DND-41 (cell line): Measurements from ENCODE around the gene RNF150.

Source experiments
- ATAC-seq: fragments of 200-7000 bp; cut with Tn5 transposase; 3 replicates; pipeline ENCODE4 v1.9.1; 2021; ENCODE audit warnings: low read depth; ENCODE audit not compliant: insufficient read depth
- DNase-seq: peaks from one replicate; pipeline ENCODE4 v3.0.0-alpha.2; 2020
- H2AFZ ChIP-seq: 2 replicates; pipeline ENCODE4 v1.6.0; 2012; ENCODE audit warnings: low read depth, low read length
- H3K27ac ChIP-seq: 2 replicates; pipeline ENCODE4 v1.5.1; 2012; ENCODE audit warnings: low read length, inconsistent platforms
- H3K27me3 ChIP-seq: fragments of 200-600 bp; sonication (generic); 2 replicates; pipeline ENCODE4 v1.6.0; 2012; ENCODE audit warnings: low read length, mild to moderate bottlenecking, inconsistent platforms; ENCODE audit not compliant: insufficient read depth, poor library complexity
- H3K36me3 ChIP-seq: 2 replicates; pipeline ENCODE4 v1.5.1; 2012; ENCODE audit warnings: low read length, inconsistent platforms; ENCODE audit not compliant: insufficient read depth
- H3K4me1 ChIP-seq: 2 replicates; pipeline ENCODE4 v1.5.1; 2012; ENCODE audit warnings: mild to moderate bottlenecking, low read length; ENCODE audit not compliant: insufficient read depth
- H3K4me2 ChIP-seq: 2 replicates; pipeline ENCODE4 v1.6.0; 2012; ENCODE audit warnings: mild to moderate bottlenecking, moderate library complexity, low read length, inconsistent platforms; ENCODE audit not compliant: insufficient read depth
- H3K4me3 ChIP-seq, 2 experiments: fragments of 200-600 bp in 1 of 2; shearing (Covaris generic) in 1 of 2; 2 replicates each; pipeline ENCODE4 v1.5.1; 2012 to 2016; ENCODE audit warnings: inconsistent platforms in 2 of 2, low read length in 2 of 2, mild to moderate bottlenecking in 2 of 2, low read depth in 1 of 2, moderate library complexity in 1 of 2
- H3K79me2 ChIP-seq: 2 replicates; pipeline ENCODE4 v1.6.0; 2012; ENCODE audit warnings: low read length, inconsistent platforms; ENCODE audit not compliant: insufficient read depth
- H3K9ac ChIP-seq: 2 replicates; pipeline ENCODE4 v1.6.0; 2012; ENCODE audit warnings: low read depth, mild to moderate bottlenecking, inconsistent platforms, low read length, moderate library complexity
- H3K9me3 ChIP-seq: 2 replicates; pipeline ENCODE4 v1.5.1; 2012; ENCODE audit warnings: low read length, moderate library complexity, mild to moderate bottlenecking, inconsistent platforms; ENCODE audit not compliant: insufficient read depth, severe bottlenecking
- H4K20me1 ChIP-seq: 2 replicates; pipeline ENCODE4 v1.6.0; 2012; ENCODE audit warnings: low read length; ENCODE audit not compliant: insufficient read depth
- EZH2 ChIP-seq: IDR thresholded peaks from 3 replicates; pipeline ENCODE4 v1.6.1; 2012; ENCODE audit warnings: borderline replicate concordance, low read depth, mild to moderate bottlenecking, moderate library complexity, low read length, inconsistent platforms; ENCODE audit not compliant: severe bottlenecking
- TF ChIP-seq, protein P1 (sequence below): IDR thresholded peaks from 2 replicates; pipeline ENCODE4 v1.5.1; 2012; ENCODE audit warnings: borderline replicate concordance, low read length, moderate library complexity, mild to moderate bottlenecking; ENCODE audit not compliant: poor library complexity, severe bottlenecking; ENCODE audit errors: extremely low read depth

The RNF150 gene

DNA sequence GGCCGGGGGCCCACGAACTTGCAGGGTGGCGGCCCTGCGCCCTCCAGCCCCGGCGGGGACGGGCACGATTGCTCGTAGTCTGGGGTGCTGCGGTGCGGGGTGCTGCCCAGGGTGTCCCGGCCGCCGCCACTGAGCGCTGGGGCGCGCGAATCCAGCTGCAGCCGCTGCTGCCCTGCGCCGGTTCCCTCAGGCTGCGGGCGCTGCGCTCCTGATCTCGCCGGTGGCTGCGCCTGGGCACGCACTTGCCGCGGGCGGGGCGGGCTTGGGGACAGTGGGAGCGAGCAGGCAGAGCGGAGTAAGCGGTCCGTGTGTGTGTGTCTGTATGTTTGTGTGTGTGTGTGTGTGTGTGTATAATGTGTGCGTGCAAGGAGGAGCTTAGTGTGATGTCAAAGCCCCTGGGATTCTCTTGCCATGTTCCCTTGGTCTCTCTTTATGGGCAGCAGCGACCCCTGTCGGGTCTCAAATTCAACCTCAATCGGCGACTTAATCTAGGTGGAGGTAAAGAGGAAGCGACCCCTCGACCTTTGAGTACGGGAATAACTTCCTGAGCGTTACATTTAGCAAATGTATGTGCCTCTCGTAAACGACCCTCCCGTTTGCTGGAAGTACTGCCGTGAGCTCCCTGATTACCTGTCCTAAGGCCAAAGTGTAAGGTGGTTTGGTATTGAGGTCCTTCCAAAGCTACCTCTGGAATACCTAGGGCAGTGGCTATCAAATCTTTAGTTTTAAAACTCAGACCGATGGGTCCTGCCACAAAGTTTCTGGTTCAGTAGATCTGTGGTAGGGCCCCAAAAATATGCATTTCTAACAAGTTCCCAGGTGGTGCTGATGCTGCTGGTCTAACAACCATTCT is at the start of gene RNF150:
Gene RNF150, minus strand, starts transcription at position 324 of the 853 bp plus-strand sequence.
- Histone ChIP-seq H3K4me2 (no peak within 1 kb of the TSS), H4K20me1 (no peaks in the 10 kb centered on the region), H3K79me2 (no peaks in the 10 kb centered on the region), H3K27me3 (peaks cover 21% of the 10 kb centered on the region), H3K27ac (no peak within 1 kb of the TSS), H3K9me3 (no peaks in the 10 kb centered on the region), H3K4me3 (no peak within 1 kb of the TSS), H3K4me1 (no peaks in the 10 kb centered on the region), H2AFZ (no peak within 1 kb of the TSS), H3K9ac (no peak within 1 kb of the TSS), H3K36me3 (no peaks in the 10 kb centered on the region)
- ATAC-seq (peak; percentile 35; the same call in 1 of the 3 replicates), DNase-seq (no peak)
- no peak for TF ChIP-seq EZH2
- TF ChIP-seq, protein P1, sequence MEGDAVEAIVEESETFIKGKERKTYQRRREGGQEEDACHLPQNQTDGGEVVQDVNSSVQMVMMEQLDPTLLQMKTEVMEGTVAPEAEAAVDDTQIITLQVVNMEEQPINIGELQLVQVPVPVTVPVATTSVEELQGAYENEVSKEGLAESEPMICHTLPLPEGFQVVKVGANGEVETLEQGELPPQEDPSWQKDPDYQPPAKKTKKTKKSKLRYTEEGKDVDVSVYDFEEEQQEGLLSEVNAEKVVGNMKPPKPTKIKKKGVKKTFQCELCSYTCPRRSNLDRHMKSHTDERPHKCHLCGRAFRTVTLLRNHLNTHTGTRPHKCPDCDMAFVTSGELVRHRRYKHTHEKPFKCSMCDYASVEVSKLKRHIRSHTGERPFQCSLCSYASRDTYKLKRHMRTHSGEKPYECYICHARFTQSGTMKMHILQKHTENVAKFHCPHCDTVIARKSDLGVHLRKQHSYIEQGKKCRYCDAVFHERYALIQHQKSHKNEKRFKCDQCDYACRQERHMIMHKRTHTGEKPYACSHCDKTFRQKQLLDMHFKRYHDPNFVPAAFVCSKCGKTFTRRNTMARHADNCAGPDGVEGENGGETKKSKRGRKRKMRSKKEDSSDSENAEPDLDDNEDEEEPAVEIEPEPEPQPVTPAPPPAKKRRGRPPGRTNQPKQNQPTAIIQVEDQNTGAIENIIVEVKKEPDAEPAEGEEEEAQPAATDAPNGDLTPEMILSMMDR = peak; percentile 25

DNA sequence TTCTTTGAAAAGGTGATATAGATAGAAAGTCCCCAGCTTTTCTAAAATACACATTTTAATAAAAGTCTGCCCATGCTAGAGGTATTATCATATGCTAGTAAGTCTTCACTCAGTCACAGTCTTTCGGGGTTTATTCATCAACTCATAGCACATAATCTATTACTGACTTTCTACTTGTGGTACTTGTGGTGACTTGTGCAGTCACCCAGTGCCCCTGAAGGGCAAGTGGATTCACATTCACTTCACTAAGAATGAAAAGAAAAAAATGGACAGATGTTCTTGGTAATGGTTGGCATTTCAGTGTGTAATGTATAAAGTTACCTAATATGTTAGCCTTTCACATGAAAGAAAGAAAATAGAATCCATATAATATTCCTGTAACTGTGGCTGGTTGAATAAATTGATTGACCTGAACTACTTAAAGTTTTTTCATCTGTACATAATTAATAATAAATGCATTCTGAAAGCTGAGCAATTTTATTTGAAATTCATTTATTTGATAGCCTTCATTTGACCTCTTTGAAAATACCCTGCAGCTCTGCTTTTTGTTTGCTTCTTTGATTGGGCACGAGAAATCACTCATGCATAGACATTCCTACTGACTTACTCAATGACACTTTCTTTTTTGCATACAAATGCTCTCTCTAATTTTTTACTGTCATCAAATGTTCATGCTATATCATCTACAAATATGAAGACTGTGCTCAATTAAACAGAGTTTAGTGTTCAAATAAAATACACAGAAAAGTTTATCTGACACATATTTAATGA is 47.9 kb upstream of the RNF150 start:
- Histone ChIP-seq H3K4me2 (no peak overlapping the region), H3K4me3 (no peak overlapping the region), H3K27me3 (no peaks in the 10 kb centered on the region), H3K9ac (no peak overlapping the region), H2AFZ (no peak overlapping the region), H3K4me1 (no peaks in the 10 kb centered on the region), H3K9me3 (no peaks in the 10 kb centered on the region), H4K20me1 (no peaks in the 10 kb centered on the region), H3K79me2 (no peaks in the 10 kb centered on the region), H3K36me3 (no peaks in the 10 kb centered on the region), H3K27ac (no peak overlapping the region)
- TF ChIP-seq EZH2 = no peak
- TF ChIP-seq, protein P1 = no peak
- DNase-seq (no peak), ATAC-seq (no peak)

DNA sequence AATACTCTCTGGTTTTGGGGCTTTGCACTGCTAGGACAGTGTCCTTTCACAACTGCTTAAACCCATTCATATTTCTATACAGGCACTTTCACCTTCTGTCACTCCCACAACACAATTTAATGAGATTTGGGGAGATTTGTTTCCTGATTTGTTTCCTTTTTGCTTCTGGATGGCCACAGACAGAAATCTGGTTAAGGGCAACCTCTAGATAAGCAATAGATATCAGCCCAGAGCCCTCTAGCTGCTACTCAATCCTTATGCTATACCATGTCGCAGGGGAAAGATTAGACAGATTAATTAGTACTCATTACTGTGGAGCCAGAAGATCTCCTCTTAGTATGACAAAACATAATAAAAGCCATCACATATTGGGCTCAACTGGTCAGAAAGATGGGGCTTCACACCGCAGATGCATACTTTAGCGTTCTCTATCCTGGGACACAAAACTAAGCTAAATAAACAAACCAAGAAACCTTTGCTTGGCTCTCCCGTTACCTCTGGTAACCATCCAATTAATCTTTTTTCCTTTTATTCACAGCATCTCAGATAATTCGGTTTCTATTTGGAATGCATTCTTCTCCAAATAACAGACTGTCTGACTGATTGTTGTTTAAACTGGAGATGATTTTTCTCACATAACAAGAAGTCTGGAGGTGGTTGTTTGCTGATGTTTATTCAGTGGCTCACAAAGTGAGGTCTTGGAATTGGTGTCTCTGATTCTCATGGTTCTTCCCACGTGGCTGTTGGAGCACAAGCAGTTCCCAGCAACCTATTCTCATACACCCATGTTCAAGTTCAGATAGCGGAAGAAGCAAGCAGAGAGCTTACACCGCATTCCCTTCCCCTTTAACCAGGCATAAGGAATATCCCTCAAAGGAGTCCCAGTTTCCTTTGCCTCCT is 46.5 kb upstream of the RNF150 start:
- DNase-seq (no peak), ATAC-seq (no peak)
- no peaks in the 10 kb centered on the region for H3K79me2 ChIP-seq
- H4K20me1 ChIP-seq = no peaks in the 10 kb centered on the region
- H3K27me3 ChIP-seq = peaks cover 2% of the 10 kb centered on the region
- no peak overlapping the region for H2AFZ ChIP-seq
- no peaks in the 10 kb centered on the region for H3K4me1 ChIP-seq
- H3K36me3 ChIP-seq = no peaks in the 10 kb centered on the region
- TF ChIP-seq EZH2 = no peak
- TF ChIP-seq, protein P1 = no peak
- H3K4me3 ChIP-seq = no peak overlapping the region
- H3K9ac ChIP-seq = no peak overlapping the region
- H3K4me2 ChIP-seq = no peak overlapping the region
- no peak overlapping the region for H3K27ac ChIP-seq
- H3K9me3 ChIP-seq = no peaks in the 10 kb centered on the region
